MCF 10A (cell line): ENCODE data around the gene MSL2. TPM values are rescaled to one million over a fixed set of nuclear protein-coding genes. Genes with fewer than 3 reads are reported as not detected.
A peak's percentile ranks its signal among the peaks of the same experiment; 100 is the strongest.
"Not testable (repeated sequence)": the region's sequence is repeated elsewhere in the genome, so short reads cannot be mapped to it uniquely, and the experiment has no call there.

ENCODE experiments used
- BruUV-seq: library from RNA; stranded (reverse); fragments of 400-500 nt; replicated peaks from 2 replicates; lab custom pipeline; 2021; lab: Mats Ljungman, UMichigan
- CTCF ChIA-PET: fragments of 300-600 bp; sonication (Branson Sonifier 250); formaldehyde crosslinking; extraction: SDS; loops from one replicate; lab custom pipeline; 2021; ENCODE audit warnings: antibody characterized with exemption, inconsistent platforms; lab: Yijun Ruan, JAX
- POLR2A ChIA-PET: fragments of 300-600, 350-650 bp; sonication (Branson Sonifier 250); formaldehyde crosslinking; extraction: SDS; loops from one replicate; lab custom pipeline; 2020; ENCODE audit warnings: antibody characterized with exemption, inconsistent platforms; lab: Yijun Ruan, JAX
- DNase-seq: peaks from one replicate; pipeline ENCODE4 v3.0.0-alpha.2; 2018; ENCODE audit not compliant: unreplicated experiment
- H3K27ac Mint-ChIP-seq: one replicate; pipeline ENCODE4 v1.8.0; 2022; ENCODE audit warnings: mild to moderate bottlenecking, low read depth, mixed read lengths; ENCODE audit not compliant: unreplicated experiment
- H3K27me3 Mint-ChIP-seq: one replicate; pipeline ENCODE4 v1.8.0; 2022; ENCODE audit warnings: mixed read lengths; ENCODE audit not compliant: insufficient read depth, unreplicated experiment
- H3K36me3 Mint-ChIP-seq: one replicate; pipeline ENCODE4 v1.8.0; 2022; ENCODE audit warnings: mild to moderate bottlenecking, moderate library complexity, mixed read lengths; ENCODE audit not compliant: insufficient read depth, unreplicated experiment
- H3K4me1 Mint-ChIP-seq: one replicate; pipeline ENCODE4 v1.8.0; 2022; ENCODE audit warnings: mixed read lengths; ENCODE audit not compliant: insufficient read depth, unreplicated experiment
- H3K4me3 Mint-ChIP-seq: one replicate; pipeline ENCODE4 v1.8.0; 2022; ENCODE audit warnings: mild to moderate bottlenecking, moderate library complexity, mixed read lengths; ENCODE audit not compliant: unreplicated experiment
- H3K9me3 Mint-ChIP-seq: one replicate; pipeline ENCODE4 v1.8.0; 2022; ENCODE audit warnings: mixed read lengths; ENCODE audit not compliant: unreplicated experiment
- CTCF ChIP-seq: fragments of 200-600 bp; IDR thresholded peaks from one replicate; pipeline ENCODE4 v1.8.0; 2022; ENCODE audit warnings: antibody characterized with exemption, mild to moderate bottlenecking; ENCODE audit not compliant: unreplicated experiment
- intact Hi-C: fragments of 100-400 bp; cut with micrococcal nuclease; formaldehyde crosslinking; loops from 2 replicates; pipeline ENCODE4 v1.14.1; 2022
- total RNA-seq: library from RNA; stranded (reverse); gene quantifications from 2 replicates; pipeline ENCODE4 v1.2.3, GENCODE V29; 2022

The MSL2 gene
- total RNA-seq, 1 experiment from 2014 or later = 33.4 TPM

DNA sequence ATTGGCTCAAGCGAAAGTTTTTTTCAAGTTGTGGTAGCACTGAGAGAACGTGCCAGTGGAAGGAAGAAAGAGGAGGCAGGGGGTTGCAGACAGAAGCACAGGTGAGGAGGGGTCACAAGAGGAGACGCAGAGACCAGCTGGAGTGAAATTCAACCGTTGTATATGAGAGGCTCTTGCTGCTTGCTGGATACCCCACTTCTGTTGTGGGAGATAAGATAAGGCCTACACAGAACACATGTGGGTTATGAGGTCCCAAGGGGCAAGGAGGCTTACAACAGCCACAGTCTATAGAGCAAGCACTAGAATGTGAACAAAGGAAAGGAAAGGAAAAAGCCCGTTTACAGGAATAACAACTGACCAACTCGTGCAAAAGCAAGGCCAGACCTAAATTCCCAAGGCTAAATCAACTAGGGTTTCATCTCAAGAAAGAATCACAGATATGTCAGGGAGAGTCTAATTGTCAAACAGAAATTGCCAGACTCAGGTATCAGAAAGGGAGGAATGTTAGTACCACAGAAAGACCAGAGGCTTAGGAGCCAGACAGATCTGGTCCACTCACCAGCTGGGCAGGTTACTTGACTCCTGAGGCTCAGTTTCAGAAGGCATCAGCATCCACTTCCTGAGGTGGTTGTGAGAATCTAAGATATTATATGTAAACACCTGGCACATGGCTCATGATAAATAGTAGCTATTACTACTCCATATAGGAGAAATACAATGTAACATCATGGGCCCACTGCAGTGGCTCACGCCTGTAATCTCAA, 60.9 kb downstream of the MSL2 start:
- POLR2A ChIA-PET = no interaction called here
- Mint-ChIP-seq H3K4me3 (no peak overlapping the region), H3K27me3 (no peaks in the 10 kb centered on the region), H3K4me1 (no peaks in the 10 kb centered on the region), H3K36me3 (peaks cover 7% of the 10 kb centered on the region), H3K27ac (no peak overlapping the region), H3K9me3 (no peaks in the 10 kb centered on the region)
- CTCF ChIA-PET = interaction anchor here (0.6 to 0.7 kb wide), 2 partner anchors 15 to 46 kb away, joined by 3 read pairs; no protein-coding TSS in a partner anchor
- intact Hi-C loops = no loop called here
- BruUV-seq = no TSS peak
- no peak for TF ChIP-seq CTCF
- no peak for DNase-seq

DNA sequence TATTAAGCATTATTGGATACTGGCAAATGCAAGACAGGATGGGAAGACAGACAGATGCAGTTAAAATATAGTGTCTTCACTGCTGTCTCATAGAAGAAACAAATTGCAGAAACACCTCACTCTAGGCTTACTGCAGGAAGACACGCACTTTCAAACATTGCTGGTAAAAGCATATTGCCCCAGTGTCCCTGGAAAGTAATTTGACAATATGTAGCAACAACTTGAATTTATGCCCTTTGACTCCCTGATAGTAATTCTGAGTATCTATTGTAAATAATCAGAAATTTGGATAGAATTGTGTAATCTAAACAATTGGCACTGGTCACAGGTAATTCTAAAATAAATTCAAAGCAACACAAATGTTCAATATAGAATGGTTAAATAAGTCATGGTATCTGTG, 62.0 kb downstream of the MSL2 start:
- ChIA-PET POLR2A (no interaction called here), CTCF (interaction anchor here (0.6 kb wide), 1 partner anchor 48 kb away, joined by 3 read pairs; no protein-coding TSS in a partner anchor)
- TF ChIP-seq CTCF = no peak
- Mint-ChIP-seq H3K9me3 (peaks cover 2% of the 10 kb centered on the region), H3K27me3 (no peaks in the 10 kb centered on the region), H3K4me3 (no peak overlapping the region), H3K27ac (no peak overlapping the region), H3K36me3 (peaks cover 3% of the 10 kb centered on the region), H3K4me1 (no peaks in the 10 kb centered on the region)
- intact Hi-C loops = no loop called here
- DNase-seq = no peak
- no TSS peak for BruUV-seq

DNA sequence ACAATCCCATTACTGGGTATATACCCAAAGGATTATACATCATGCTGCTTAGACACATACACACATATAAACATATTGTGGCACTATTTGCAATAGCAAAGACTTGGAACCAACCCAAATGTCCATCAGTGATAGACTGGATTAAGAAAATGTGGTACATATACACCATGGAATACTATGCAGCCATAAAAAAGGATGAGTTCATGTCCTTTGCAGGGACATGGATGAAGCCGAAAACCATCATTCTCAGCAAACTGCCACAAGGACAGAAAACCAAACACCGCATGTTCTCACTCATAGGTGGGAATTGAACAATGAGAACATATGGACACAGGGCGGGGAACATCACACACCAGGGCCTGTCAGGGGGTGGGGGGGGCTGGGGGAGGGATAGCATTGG, 64.5 kb downstream of the MSL2 start:
- H3K4me3 Mint-ChIP-seq, H3K4me1 Mint-ChIP-seq, BruUV-seq, H3K9me3 Mint-ChIP-seq, H3K27ac Mint-ChIP-seq, intact Hi-C loops, DNase-seq, POLR2A ChIA-PET, CTCF ChIA-PET, H3K27me3 Mint-ChIP-seq: not testable (repeated sequence)
- peaks cover 12% of the 10 kb centered on the region for H3K36me3 Mint-ChIP-seq

- DNase-seq = peak; percentile 59
- intact Hi-C loops = no loop called here
- ChIA-PET CTCF (interaction anchor here (0.6 kb wide), 1 partner anchor 18 kb away, joined by 3 read pairs; no protein-coding TSS in a partner anchor), POLR2A (interaction anchor here (0.7 to 1.1 kb wide), 3 partner anchors 13 to 296 kb away, joined by 3 to 5 read pairs (median 3); partner anchors contain the start of gene MSL2)
- TF ChIP-seq CTCF = no peak
- Mint-ChIP-seq H3K27me3 (no peaks in the 10 kb centered on the region), H3K4me1 (no peaks in the 10 kb centered on the region), H3K9me3 (peaks cover 3% of the 10 kb centered on the region), H3K27ac (no peak overlapping the region), H3K4me3 (no peak overlapping the region), H3K36me3 (peaks cover 2% of the 10 kb centered on the region)
- BruUV-seq = no TSS peak
Measured at GRCh38 chr3:136122006-136122405, 74.1 kb downstream of the MSL2 start.
